ENCODE results near the gene PRSS50. TPM values are rescaled to one million over a fixed set of nuclear protein-coding genes. Genes with fewer than 3 reads are reported as not detected.

PRSS50 gene
- total RNA-seq, 1 donor from 2014 or later, result not detected

GRCh38 chr3:46666453-46666845 is 51.2 kb downstream of the PRSS50 start:
- Histone ChIP-seq H3K9me3 (no peaks in the 10 kb centered on the region), H3K27ac (no peak overlapping the region), H3K4me3 (no peak overlapping the region), H3K36me3 (no peaks in the 10 kb centered on the region), H3K4me1 (peaks cover 20% of the 10 kb centered on the region), H3K27me3 (no peaks in the 10 kb centered on the region)
- DNase-seq (ENCODE audit: extremely low spot score in 2 of 2), result no peak
- TF ChIP-seq POLR2A (IDR thresholded peaks at IDR 0.05) (no peak), CTCF (IDR thresholded peaks at IDR 0.05) (no peak), POLR2AphosphoS5 (IDR thresholded peaks at IDR 0.05; ENCODE audit: insufficient read depth in 1 of 2, low read depth in 1 of 2) (no peak)
- intact Hi-C loops (cut with DNase I), result no loop called here

- intact Hi-C loops (cut with DNase I), result no loop called here
- H3K4me1 ChIP-seq, result peaks cover 26% of the 10 kb centered on the region
- no peak for DNase-seq (ENCODE audit: extremely low spot score in 2 of 2)
- no peaks in the 10 kb centered on the region for H3K9me3 ChIP-seq
- no peak overlapping the region for H3K27ac ChIP-seq
- H3K27me3 ChIP-seq, result no peaks in the 10 kb centered on the region
- H3K4me3 ChIP-seq, result no peak overlapping the region
- no peaks in the 10 kb centered on the region for H3K36me3 ChIP-seq
- TF ChIP-seq POLR2AphosphoS5 (IDR thresholded peaks at IDR 0.05; ENCODE audit: insufficient read depth in 1 of 2, low read depth in 1 of 2) (no peak), CTCF (IDR thresholded peaks at IDR 0.05) (no peak)
Observed at GRCh38 chr3:46665763-46666452, 51.8 kb downstream of the PRSS50 start.

DNA sequence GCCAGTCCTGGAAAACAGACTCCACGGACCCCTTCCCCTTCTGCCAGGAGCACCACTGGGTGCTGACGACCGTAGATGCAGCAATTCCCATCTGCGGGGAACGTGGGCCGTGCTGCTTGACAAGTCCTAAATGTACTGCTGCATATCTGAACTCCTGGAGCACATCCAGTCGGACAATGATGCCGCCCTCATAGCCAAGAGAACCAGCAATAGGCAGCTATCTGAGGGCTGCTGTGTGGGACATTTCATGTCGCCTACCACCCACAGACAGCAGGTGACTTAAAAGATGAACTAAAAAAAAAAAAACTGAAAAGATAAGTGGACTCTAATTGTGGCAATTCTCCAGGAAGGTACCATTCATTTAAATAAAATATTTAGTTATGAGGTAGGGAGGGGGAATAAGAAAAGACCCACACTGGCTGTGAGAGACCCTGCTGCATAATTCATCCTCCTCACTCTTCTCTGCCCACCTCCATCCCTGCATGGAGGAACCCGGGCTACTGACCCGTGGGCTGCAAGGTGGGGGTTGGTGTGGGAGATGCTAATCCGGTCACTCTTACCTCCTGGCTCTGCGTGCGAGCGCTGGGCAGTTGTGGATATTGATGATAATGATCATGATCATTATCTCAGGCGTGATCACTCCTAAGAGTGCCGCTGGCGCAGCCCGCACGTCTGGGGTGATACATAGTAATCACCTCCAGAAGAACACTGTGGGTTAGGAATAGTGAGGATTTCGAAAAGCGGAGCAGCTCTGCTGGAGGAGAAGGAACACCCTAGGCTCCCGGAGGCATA is 52.5 kb downstream of the PRSS50 start:
- Histone ChIP-seq H3K4me3 (no peak overlapping the region), H3K36me3 (no peaks in the 10 kb centered on the region), H3K27ac (no peak overlapping the region), H3K9me3 (no peaks in the 10 kb centered on the region), H3K4me1 (peaks cover 33% of the 10 kb centered on the region), H3K27me3 (no peaks in the 10 kb centered on the region)
- intact Hi-C loops (cut with DNase I), result no loop called here
- TF ChIP-seq POLR2AphosphoS5 (IDR thresholded peaks at IDR 0.05; ENCODE audit: insufficient read depth in 1 of 2, low read depth in 1 of 2) (no peak), POLR2A (IDR thresholded peaks at IDR 0.05) (no peak), CTCF (IDR thresholded peaks at IDR 0.05) (no peak)
- peak in 1 of 2 donors; percentile 54 for DNase-seq (ENCODE audit: extremely low spot score in 2 of 2)

GRCh38 chr3:46664188-46664970 is 53.3 kb downstream of the PRSS50 start:
- DNase-seq (ENCODE audit: extremely low spot score in 2 of 2), result peak in 1 of 2 donors; percentile 71
- peaks cover 33% of the 10 kb centered on the region for H3K4me1 ChIP-seq

More at GRCh38 chr3:46664188-46664970, 53.3 kb downstream of the PRSS50 start:
- no peak overlapping the region for H3K27ac ChIP-seq
- no peaks in the 10 kb centered on the region for H3K36me3 ChIP-seq
- H3K9me3 ChIP-seq, result no peaks in the 10 kb centered on the region
- intact Hi-C loops (cut with DNase I), result no loop called here
- no peaks in the 10 kb centered on the region for H3K27me3 ChIP-seq
- H3K4me3 ChIP-seq, result no peak overlapping the region
- TF ChIP-seq POLR2A (IDR thresholded peaks at IDR 0.05) (no peak), POLR2AphosphoS5 (IDR thresholded peaks at IDR 0.05; ENCODE audit: insufficient read depth in 1 of 2, low read depth in 1 of 2) (no peak), CTCF (IDR thresholded peaks at IDR 0.05) (no peak)

Measured in vagina (tissue), 2 donors.